Measurements from ENCODE around the gene ACTL8.

Gene ACTL8

GRCh38 chr1:17810668-17811067 is 55.5 kb downstream of the ACTL8 start:
- DNase-seq = no peak

- DNase-seq = no peak
Observed at GRCh38 chr1:17816511-17816910, 61.4 kb downstream of the ACTL8 start.

- no peak for DNase-seq
Observed at GRCh38 chr1:17819129-17819802, 64.1 kb downstream of the ACTL8 start.

GRCh38 chr1:17820198-17820597 is 65.1 kb downstream of the ACTL8 start:
- no peak for DNase-seq

DNA sequence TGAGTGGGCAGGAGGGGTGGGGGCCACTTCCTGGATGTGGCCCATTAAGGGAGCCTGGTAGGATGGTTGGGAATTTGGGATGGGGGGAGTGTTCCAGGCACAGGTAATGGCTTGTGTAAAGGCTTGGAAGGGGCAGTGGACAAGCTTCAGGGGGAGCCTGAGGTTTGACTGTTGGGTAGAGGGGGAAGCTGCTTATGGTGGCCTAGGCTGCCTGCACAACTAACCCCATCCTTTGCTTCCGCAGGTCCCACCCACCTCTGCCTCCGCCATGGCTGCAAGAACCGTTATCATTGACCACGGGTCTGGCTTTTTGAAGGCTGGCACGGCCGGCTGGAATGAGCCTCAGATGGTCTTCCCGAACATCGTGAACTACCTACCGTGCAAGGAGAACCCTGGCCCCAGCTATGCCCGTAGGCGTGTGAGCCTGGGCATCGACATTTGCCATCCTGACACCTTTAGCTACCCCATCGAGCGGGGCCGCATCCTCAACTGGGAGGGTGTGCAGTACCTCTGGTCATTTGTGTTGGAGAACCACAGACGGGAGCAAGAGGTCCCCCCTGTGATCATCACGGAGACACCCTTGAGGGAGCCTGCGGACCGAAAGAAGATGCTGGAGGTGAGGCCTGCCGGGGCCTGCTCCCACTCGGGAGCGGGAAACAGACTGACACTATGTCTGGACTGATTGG is 67.8 kb downstream of the ACTL8 start:
- DNase-seq = no peak

- no peak for DNase-seq
Observed at GRCh38 chr1:17825273-17826164, 70.4 kb downstream of the ACTL8 start.

DNA sequence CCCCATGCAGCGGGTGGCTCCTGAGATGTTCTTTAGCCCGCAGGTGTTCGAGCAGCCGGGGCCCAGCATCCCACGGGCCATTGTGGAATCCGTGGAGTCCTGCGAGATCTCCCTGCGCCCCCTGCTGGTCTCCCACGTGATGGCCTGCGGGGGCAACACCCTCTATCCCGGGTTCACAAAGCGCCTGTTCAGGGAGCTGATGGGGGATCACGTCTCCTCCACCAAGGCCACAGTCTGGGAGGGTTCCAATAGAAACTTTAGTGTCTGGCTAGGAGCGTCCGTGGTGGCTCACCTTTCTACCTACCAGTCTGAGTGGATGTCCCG is 71.0 kb downstream of the ACTL8 start:
- DNase-seq = peak; percentile 23 to 32

DNA sequence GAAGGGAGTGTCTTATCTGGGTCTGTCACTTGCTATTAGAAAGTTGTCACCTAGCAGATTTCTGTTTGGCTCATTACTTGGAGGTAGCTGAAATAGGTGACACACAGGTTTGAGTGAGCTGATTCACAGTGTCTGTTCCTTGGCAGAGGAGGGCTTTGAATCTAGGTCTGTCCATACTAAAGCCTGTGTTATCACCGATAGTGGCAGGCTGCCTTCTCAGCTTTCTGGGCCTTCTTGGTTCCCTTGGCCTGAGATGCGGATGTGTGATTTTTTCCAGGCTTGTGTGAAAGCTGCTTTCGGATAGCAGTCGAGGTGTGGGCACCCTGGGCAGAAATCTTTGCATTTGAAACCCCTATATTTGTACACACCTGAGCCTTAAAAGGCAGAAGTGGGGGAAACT is 73.9 kb downstream of the ACTL8 start:
- DNase-seq = no peak

DNA sequence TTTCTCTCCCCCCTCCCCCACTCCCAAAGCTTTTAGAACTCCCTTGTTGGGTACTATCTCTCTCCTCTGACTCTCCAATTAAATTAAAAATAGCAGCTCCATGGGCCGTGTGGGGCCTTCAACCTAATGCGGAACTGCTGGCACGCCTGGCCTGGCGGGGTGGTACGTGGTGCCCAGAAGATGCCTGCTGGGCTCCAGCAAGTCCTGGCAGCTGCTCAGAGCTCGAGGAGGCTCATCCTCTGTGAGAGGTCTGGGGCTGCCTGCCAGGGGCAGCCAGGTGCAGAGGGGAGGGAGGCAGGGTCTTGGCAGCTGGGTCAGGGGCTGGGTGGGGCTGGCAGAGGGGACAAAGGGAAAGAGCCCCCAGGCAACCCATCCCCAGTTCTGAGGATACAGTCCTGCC is 74.4 kb downstream of the ACTL8 start:
- no peak for DNase-seq

DNA sequence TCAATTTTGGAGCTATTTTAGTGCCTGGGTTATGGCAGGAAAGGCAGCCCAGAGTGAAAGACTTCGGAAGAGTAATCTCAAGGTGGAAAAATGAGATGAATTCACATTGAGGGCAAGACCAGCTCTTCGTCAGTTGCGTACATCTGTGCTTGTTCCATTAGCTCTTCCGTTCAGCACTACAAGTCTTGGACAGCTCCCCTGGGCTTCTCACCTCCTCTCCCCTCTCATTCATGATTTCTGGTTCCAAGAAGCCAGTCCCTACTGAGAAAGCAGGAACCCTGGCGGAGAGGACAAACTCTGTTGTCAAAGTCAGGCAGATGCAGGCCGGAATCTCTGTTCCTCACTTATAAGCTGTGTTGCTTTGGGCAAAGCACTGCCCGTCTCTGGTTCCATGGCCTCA is 76.5 kb downstream of the ACTL8 start:
- DNase-seq = no peak

GRCh38 chr1:17833661-17834501 is 78.7 kb downstream of the ACTL8 start:
- DNase-seq = no peak

DNA sequence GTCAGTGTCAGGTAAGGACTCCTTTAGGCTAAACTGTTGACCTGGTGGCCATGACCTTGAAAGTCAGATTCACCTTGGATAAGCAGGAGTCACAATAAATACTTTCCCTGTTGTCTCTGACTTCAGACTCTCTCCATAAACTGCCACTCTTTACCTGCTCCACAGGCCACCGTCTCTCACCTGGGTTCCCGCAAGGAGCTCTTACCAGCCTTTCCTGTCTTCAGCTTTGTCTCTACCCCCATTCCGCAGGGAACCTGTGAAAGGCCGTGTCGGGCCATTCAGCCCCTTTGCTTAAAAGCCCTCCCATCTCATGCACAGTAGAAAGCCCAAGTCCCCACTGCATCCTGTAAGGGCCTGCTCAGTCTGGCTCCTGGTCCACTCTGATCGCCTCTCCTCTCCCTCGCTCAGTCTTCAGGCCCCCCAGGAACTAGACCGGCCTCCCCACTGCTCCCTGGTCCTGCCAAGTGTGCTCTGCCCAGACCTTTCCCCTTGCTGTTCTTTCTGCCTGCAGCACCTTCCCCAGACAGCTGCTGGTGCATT is 79.5 kb downstream of the ACTL8 start:
- DNase-seq = no peak

DNA sequence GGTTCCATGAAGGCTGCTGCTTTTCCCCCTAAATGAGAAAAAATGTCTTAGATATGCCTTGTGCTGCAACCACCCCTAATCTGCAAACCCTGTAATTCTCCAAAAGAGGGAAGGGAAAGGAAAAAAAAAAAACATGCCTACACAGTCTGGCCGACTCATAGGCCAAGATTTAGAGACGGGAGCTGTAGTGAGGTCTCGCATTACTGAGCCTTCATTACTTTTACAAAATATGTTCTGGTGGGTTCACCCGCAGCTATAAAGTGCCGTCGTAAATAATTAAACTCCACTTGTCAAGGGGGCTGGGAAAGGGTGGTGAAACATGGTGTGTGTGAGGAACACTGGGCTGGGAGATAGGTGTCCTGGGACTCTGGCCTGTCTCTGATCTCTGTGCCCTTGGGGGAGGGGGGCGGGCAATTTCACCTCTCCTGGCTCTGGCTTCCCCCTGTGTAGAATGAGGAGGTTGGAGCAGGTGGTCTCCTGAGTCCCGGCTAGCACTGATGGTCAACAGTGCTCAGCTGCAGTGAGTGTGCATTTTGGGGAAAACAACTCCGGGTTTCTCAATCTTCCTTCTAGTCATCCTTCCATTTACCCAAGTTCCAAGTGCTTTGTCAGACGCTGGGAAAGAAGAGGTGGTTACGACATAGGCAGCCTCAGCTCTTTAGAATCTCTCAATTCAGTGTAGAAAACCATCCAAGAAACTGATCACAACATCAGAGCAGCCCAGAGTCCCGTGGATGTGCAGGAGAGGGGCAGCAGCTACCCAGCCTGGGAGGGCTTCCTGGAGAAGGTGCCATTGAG is 82.3 kb downstream of the ACTL8 start:
- no peak for DNase-seq

DNA sequence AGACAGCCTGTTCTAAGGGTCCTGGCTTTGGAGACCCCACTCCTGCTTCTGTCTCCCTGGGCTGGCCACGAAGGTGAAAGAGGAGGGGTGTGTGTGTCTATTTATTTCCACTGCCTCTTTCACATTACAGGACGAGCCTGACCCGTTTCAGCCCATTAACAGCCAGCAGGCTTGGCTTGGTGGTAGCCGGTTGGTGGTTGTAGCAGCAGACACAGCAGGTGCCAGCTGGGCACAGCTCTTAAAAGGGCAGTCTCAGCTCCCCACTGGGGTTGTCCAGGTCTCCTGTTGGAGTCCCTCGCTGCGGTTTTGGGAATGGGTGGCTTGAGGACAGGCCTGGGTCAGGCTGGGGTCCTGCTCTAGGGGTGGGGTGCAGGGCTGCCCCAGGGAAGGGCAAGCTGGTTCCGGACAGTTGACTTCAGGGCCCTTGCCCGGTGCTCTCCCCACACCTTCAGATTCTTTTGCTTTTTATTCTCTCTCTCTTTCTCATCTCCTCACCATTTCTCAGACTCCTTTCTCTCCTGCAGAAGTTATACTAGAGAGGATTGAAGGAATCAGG is 84.6 kb downstream of the ACTL8 start:
- no peak for DNase-seq

DNA sequence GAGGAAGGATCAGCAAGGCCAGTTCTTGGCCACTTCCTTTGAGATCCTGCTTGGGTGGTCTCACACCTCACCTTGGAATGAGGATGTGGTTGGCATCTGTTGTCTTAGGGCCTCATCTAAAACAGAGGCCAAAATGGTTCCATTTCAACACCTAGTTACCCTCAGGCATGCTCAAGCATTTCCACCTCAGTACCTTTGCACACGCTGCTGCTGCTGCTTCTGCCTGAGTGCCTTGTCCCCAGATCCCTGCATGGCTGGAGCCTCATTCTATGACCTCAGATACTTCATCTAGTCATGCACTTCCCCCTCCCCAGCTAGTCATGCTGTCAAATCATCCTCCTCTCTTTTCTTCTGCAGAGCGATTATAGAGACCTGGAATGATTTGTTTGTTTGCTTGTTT is 86.8 kb downstream of the ACTL8 start:
- no peak for DNase-seq

DNA sequence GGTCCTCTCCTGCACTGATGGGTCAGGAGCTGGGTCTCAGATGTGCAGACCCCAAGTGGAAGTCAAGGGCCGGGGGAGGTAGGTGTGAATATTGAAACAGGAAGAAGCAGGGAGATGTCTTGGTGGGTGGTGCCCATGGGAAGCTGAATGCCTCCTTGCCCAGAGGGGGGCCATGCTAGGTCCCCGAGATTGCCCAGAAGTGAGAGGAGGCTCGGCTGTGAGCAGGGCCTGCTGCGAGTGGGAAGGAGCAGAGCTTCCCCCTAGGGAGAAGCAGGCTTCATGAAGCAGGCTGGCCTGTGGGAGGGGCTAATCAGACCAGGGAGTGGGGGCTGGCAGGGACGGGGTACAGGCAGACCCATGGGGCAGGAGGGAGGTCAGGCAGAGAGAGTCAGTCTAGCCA is 87.6 kb downstream of the ACTL8 start:
- no peak for DNase-seq

GRCh38 chr1:17844185-17844826 is 89.2 kb downstream of the ACTL8 start:
- no peak for DNase-seq

- DNase-seq = no peak
Observed at GRCh38 chr1:17845583-17845982, 90.5 kb downstream of the ACTL8 start.

- DNase-seq = no peak
Observed at GRCh38 chr1:17846341-17846740, 91.2 kb downstream of the ACTL8 start.

GRCh38 chr1:17847111-17847510 is 92.0 kb downstream of the ACTL8 start:
- DNase-seq = no peak

- DNase-seq = no peak
Observed at GRCh38 chr1:17849216-17849615, 94.1 kb downstream of the ACTL8 start.
